SK-N-SH (cell line): ENCODE data around the gene CTAG2. TPM values are rescaled to one million over a fixed set of nuclear protein-coding genes. Genes with fewer than 3 reads are reported as not detected.
"Not testable (repeated sequence)": the region's sequence is repeated elsewhere in the genome, so short reads cannot be mapped to it uniquely, and the experiment has no call there.

Source experiments
- CTCF ChIA-PET: fragments of 300-600, 350-600 bp; formaldehyde crosslinking; extraction: SDS; loops from one replicate; lab custom pipeline; 2021; lab: Yijun Ruan, JAX
- POLR2A ChIA-PET: fragments of 350-600 bp; sonication (Branson Sonifier 250); formaldehyde crosslinking; extraction: SDS; loops from one replicate; lab custom pipeline; 2020; ENCODE audit warnings: antibody characterized with exemption, inconsistent platforms; lab: Yijun Ruan, JAX
- DNase-seq: peaks from one replicate; pipeline ENCODE4 v3.0.0; 2012
- H2AFZ ChIP-seq: fragments of 200-600 bp; sonication (generic); 2 replicates; pipeline ENCODE4 v1.8.1; 2016; ENCODE audit warnings: antibody characterized with exemption, mild to moderate bottlenecking, low read depth
- H3F3A ChIP-seq: fragments of 200-600 bp; sonication (generic); replicated peaks from 2 replicates; pipeline ENCODE3; 2016; ENCODE audit warnings: antibody characterized with exemption, mild to moderate bottlenecking; ENCODE audit not compliant: insufficient read depth
- H3K27ac ChIP-seq, 2 experiments: fragments of 200-500 bp in 1 of 2; fragments of 200-600 bp in 1 of 2; sonication (Bioruptor generic) in 1 of 2; sonication (generic), shearing (Covaris generic) in 1 of 2; 2 replicates each; pipeline versions ENCODE4 v1.5.1 to v1.6.1; 2014 to 2016; ENCODE audit warnings: low read depth in 2 of 2, inconsistent platforms in 1 of 2, low read length in 1 of 2, mild to moderate bottlenecking in 1 of 2, mixed read lengths in 1 of 2
- H3K27me3 ChIP-seq: fragments of 200-600 bp; sonication (generic), shearing (Covaris generic); 2 replicates; pipeline ENCODE4 v1.6.1; 2016; ENCODE audit warnings: mixed run types; ENCODE audit not compliant: insufficient read depth
- H3K36me3 ChIP-seq, 2 experiments: fragments of 200-500 bp in 1 of 2; fragments of 200-600 bp in 1 of 2; sonication (Bioruptor generic) in 1 of 2; sonication (generic) in 1 of 2; replicated peaks in 1 of 2; 2 replicates each; pipeline versions ENCODE3 to v1.5.1; 2014 to 2016; ENCODE audit warnings: low read length in 1 of 2, mild to moderate bottlenecking in 1 of 2; ENCODE audit not compliant: insufficient read depth in 2 of 2, control insufficient read depth in 1 of 2
- H3K4me1 ChIP-seq, 2 experiments: fragments of 200-500 bp in 1 of 2; fragments of 200-600 bp in 1 of 2; sonication (Bioruptor generic) in 1 of 2; sonication (generic), shearing (Covaris generic) in 1 of 2; 2 replicates each; pipeline versions ENCODE4 v1.5.1 to v1.6.1; 2014 to 2016; ENCODE audit warnings: low read depth in 1 of 2, low read length in 1 of 2, mixed run types in 1 of 2; ENCODE audit not compliant: insufficient read depth in 2 of 2, control insufficient read depth in 1 of 2
- H3K4me2 ChIP-seq: fragments of 200-600 bp; sonication (generic), shearing (Covaris generic); 2 replicates; pipeline ENCODE4 v1.6.1; 2017; ENCODE audit warnings: mixed run types
- H3K4me3 ChIP-seq, 2 experiments: fragments of 200-500 bp in 1 of 2; fragments of 200-600 bp in 1 of 2; sonication (Bioruptor generic) in 1 of 2; sonication (generic), shearing (Covaris generic) in 1 of 2; 2 replicates each; pipeline versions ENCODE4 v1.5.1 to v1.8.1; 2014 to 2016; ENCODE audit warnings: low read depth in 2 of 2, inconsistent platforms in 1 of 2, low read length in 1 of 2, mild to moderate bottlenecking in 1 of 2, mixed read lengths in 1 of 2, moderate library complexity in 1 of 2
- H3K79me2 ChIP-seq: fragments of 200-600 bp; sonication (generic); 2 replicates; pipeline ENCODE4 v1.8.1; 2017; ENCODE audit warnings: mild to moderate bottlenecking; ENCODE audit not compliant: insufficient read depth
- H3K9ac ChIP-seq: fragments of 200-600 bp; sonication (generic); 2 replicates; pipeline ENCODE4 v1.6.1; 2017; ENCODE audit warnings: mixed run types
- H3K9me2 ChIP-seq: fragments of 200-600 bp; sonication (generic); 2 replicates; pipeline ENCODE4 v1.6.1; 2017; ENCODE audit warnings: mixed run types
- H3K9me3 ChIP-seq: fragments of 200-600 bp; sonication (generic); 2 replicates; pipeline ENCODE4 v1.6.1; 2017; ENCODE audit warnings: mixed run types, mild to moderate bottlenecking, moderate library complexity
- H4K20me1 ChIP-seq: fragments of 200-600 bp; sonication (generic); 2 replicates; pipeline ENCODE4 v1.6.1; 2017; ENCODE audit warnings: mild to moderate bottlenecking, mixed run types; ENCODE audit not compliant: insufficient read depth
- WGBS: methylation state at CpG from one replicate; pipeline ENCODE4 v1.1.6; 2017; ENCODE audit warnings: low lambda C conversion rate; 5-methylcytosine and 5-hydroxymethylcytosine counted together
- polyA plus RNA-seq, 3 experiments: library from polyadenylated mRNA; depleted of rRNA; stranded (reverse); fragments of >200 nt; gene quantifications; 2 replicates each; pipeline ENCODE4 v1.2.3, GENCODE V29; 2012

CTAG2 gene
- polyA plus RNA-seq, 1 of the 3 experiments (the other 2 are of a cell fraction): 3.7 TPM

DNA sequence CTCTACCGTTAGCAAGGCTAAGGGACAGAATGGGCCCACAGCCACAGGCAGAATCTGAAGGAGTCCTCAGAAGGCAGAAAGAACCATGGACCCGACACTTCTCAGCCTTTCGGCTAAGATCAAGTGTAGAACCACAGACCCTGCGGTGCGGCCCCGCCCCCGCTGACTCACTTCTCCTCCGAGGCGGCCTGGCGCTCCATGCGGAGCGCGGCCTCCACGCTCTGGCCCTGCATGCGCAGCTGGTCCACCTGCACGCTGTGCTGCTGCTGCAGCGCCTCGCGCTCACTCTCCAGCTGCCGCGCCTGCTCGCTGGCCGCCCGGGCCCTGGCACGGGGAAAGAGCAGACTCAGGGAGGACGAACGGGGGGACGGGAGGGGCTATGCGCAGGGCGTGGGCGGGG lies 9.7 kb downstream of the CTAG2 start:
- H2AFZ ChIP-seq, H3K9me2 ChIP-seq, H3K79me2 ChIP-seq, H3K4me3 ChIP-seq, POLR2A ChIA-PET, H3K36me3 ChIP-seq, H3K27me3 ChIP-seq, H3K27ac ChIP-seq, DNase-seq, H4K20me1 ChIP-seq, H3F3A ChIP-seq, H3K9ac ChIP-seq, H3K4me2 ChIP-seq, H3K9me3 ChIP-seq, H3K4me1 ChIP-seq, CTCF ChIA-PET: not testable (repeated sequence)
- no CpG with 5 or more reads among the region's 31 CpGs for WGBS

DNA sequence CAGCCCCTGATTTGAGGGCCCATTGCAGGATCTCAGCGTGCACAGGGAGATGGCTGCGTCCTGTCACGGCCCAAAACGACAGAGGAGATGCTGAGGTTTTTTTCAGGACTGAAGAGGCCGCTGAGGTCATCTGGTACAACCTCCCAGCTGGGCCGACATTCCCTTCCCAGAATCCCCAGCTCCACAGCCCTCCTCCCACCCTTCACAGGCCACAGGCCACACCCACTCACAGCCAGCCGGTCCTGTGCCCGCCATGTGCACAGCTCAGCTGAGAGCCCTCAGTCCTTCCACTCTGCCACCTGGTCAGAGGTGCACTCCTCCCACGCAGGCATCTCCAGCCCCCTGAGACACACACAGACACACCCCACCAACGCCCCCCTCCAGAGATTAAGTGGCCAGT lies 11.6 kb downstream of the CTAG2 start:
- H2AFZ ChIP-seq, CTCF ChIA-PET, H3K9ac ChIP-seq, H3K27ac ChIP-seq, H3K9me2 ChIP-seq, H3K4me1 ChIP-seq, H3K27me3 ChIP-seq, H3F3A ChIP-seq, H3K79me2 ChIP-seq, H3K9me3 ChIP-seq, H3K4me3 ChIP-seq, POLR2A ChIA-PET, H4K20me1 ChIP-seq, H3K36me3 ChIP-seq, DNase-seq, H3K4me2 ChIP-seq: not testable (repeated sequence)
- no CpG with 5 or more reads among the region's 10 CpGs for WGBS

GRCh38 chrX:154633661-154634060 lies 19.7 kb downstream of the CTAG2 start:
- H4K20me1 ChIP-seq, H3K4me2 ChIP-seq, H3K4me3 ChIP-seq, CTCF ChIA-PET, H3F3A ChIP-seq, H3K36me3 ChIP-seq, H3K4me1 ChIP-seq, H3K27ac ChIP-seq, H3K9ac ChIP-seq, H3K79me2 ChIP-seq, H3K9me2 ChIP-seq, POLR2A ChIA-PET, H3K9me3 ChIP-seq, H2AFZ ChIP-seq, DNase-seq, H3K27me3 ChIP-seq: not testable (repeated sequence)
- no CpG with 5 or more reads among the region's 11 CpGs for WGBS

- POLR2A ChIA-PET, H3K4me3 ChIP-seq, H3K9me2 ChIP-seq, H3K9me3 ChIP-seq, H3K27me3 ChIP-seq, H4K20me1 ChIP-seq, H2AFZ ChIP-seq, CTCF ChIA-PET, H3F3A ChIP-seq, H3K9ac ChIP-seq, H3K27ac ChIP-seq, H3K79me2 ChIP-seq, H3K4me2 ChIP-seq, DNase-seq, H3K36me3 ChIP-seq, H3K4me1 ChIP-seq: not testable (repeated sequence)
- no CpG with 5 or more reads among the region's 11 CpGs for WGBS
These were observed 22.4 kb downstream of the CTAG2 start for GRCh38 chrX:154630949-154631348.

DNA sequence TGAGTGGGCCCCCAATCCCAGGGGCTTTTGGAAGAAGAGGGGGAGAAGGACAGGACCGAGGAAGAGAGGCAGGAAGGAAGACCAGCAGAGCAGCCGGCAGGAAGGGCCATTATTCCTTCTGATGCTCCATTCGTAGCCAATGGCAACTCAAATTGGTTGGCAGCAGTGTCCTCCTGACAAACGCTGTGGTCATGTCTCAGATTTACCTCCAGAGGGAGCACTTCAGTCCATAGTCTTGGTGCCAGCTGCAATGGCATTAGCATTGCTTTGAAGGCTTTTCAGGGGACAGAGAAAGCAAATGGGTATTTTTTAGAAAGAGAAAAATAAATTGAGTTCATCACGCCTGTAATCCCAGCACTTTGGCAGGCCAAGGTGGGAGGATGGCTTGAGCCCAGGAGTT lies 24.4 kb downstream of the CTAG2 start:
- CTCF ChIA-PET, H3K27ac ChIP-seq, H3K4me3 ChIP-seq, H3F3A ChIP-seq, H3K79me2 ChIP-seq, H3K9me2 ChIP-seq, H4K20me1 ChIP-seq, DNase-seq, H3K9me3 ChIP-seq, H3K4me2 ChIP-seq, H3K9ac ChIP-seq, H3K27me3 ChIP-seq, H2AFZ ChIP-seq, H3K4me1 ChIP-seq, POLR2A ChIA-PET, H3K36me3 ChIP-seq: not testable (repeated sequence)
- no CpG with 5 or more reads among the region's 5 CpGs for WGBS

DNA sequence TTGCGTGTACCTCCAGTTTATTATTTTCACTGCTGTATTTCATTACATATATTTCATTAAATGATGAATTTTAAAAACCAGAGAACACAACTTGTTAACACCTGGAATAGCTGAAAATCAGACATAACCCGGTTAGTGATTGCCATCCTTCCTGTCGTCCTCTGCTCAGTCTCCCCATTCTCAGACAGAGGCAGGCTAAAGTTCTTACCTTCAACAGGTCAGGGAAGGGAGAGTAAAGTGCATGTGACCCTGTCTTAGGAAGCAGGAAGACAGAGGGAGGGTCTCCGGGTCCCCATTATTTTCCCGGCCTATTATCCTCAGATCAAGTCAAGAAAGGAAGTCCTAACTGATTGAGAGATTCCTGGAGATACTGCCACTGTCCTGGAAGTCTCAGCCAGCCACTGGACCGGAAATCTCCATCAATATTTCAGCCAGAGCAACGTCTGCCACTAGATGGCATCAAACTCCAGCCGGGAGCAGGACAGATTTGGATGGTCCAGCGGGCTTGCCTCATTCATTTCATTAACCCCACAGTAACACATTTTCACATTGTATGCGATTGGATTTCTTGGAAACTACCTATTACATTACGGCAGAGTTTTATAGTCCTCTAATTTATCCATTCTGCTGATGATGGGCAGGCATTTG lies 32.5 kb downstream of the CTAG2 start:
- H3K4me3 ChIP-seq, H3K9me3 ChIP-seq, H3K9me2 ChIP-seq, H3K79me2 ChIP-seq, H3K36me3 ChIP-seq, H3F3A ChIP-seq, POLR2A ChIA-PET, H3K27me3 ChIP-seq, H4K20me1 ChIP-seq, H3K4me1 ChIP-seq, DNase-seq, H3K27ac ChIP-seq, H2AFZ ChIP-seq, CTCF ChIA-PET, H3K4me2 ChIP-seq, H3K9ac ChIP-seq: not testable (repeated sequence)
- WGBS: 0% methylated on average over 1 of the region's 11 CpGs
